HEK293T (cell line): ENCODE data around the gene LRP1B.
"Not testable (repeated sequence)": the region's sequence is repeated elsewhere in the genome, so short reads cannot be mapped to it uniquely, and the experiment has no call there.

Source experiments
- CTCF ChIA-PET: fragments of 350-600 bp; formaldehyde crosslinking; extraction: SDS; loops from one replicate; lab custom pipeline; 2021; ENCODE audit warnings: antibody characterized with exemption, inconsistent platforms; lab: Yijun Ruan, JAX
- POLR2A ChIA-PET: fragments of 350-600 bp; formaldehyde crosslinking; extraction: SDS; loops from one replicate; lab custom pipeline; 2020; ENCODE audit warnings: antibody characterized with exemption, inconsistent platforms; lab: Yijun Ruan, JAX
- DNase-seq: peaks from one replicate; pipeline ENCODE4 v3.0.0; 2012; ENCODE audit warnings: mixed read lengths; ENCODE audit errors: extremely low spot score
- ARNT ChIP-seq: fragments of 450-650 bp; IDR thresholded peaks from 2 replicates; pipeline ENCODE4 v1.6.1; 2017; ENCODE audit warnings: mild to moderate bottlenecking
- BHLHE40 ChIP-seq: fragments of 450-650 bp; IDR thresholded peaks from 2 replicates; pipeline ENCODE4 v1.6.1; 2016; ENCODE audit warnings: mild to moderate bottlenecking, moderate library complexity, borderline replicate concordance
- CTBP1 ChIP-seq: fragments of 450-650 bp; IDR thresholded peaks from 2 replicates; pipeline ENCODE4 v1.6.1; 2016; ENCODE audit warnings: borderline replicate concordance
- ELF4 ChIP-seq: fragments of 450-650 bp; IDR thresholded peaks from 2 replicates; pipeline ENCODE4 v1.6.1; 2017; ENCODE audit warnings: antibody characterized with exemption
- FOXA1 ChIP-seq: fragments of 450-650 bp; IDR thresholded peaks from 2 replicates; pipeline ENCODE4 v1.6.1; 2016; ENCODE audit warnings: mild to moderate bottlenecking
- FOXK2 ChIP-seq: fragments of 450-650 bp; IDR thresholded peaks from 2 replicates; pipeline ENCODE4 v1.6.1; 2016; ENCODE audit warnings: mild to moderate bottlenecking
- FOXM1 ChIP-seq: fragments of 450-650 bp; IDR thresholded peaks from 2 replicates; pipeline ENCODE4 v1.6.1; 2017; ENCODE audit warnings: mild to moderate bottlenecking, borderline replicate concordance
- HDGF ChIP-seq: fragments of 450-650 bp; IDR thresholded peaks from 2 replicates; pipeline ENCODE4 v1.6.1; 2017; ENCODE audit warnings: antibody characterized with exemption, borderline replicate concordance
- L3MBTL2 ChIP-seq: fragments of 450-650 bp; conservative IDR thresholded peaks from 2 replicates; pipeline ENCODE4 v1.6.1; 2016; ENCODE audit warnings: mild to moderate bottlenecking
- LEF1 ChIP-seq: fragments of 450-650 bp; IDR thresholded peaks from 2 replicates; pipeline ENCODE4 v1.6.1; 2017; ENCODE audit warnings: mild to moderate bottlenecking, borderline replicate concordance
- NFRKB ChIP-seq: fragments of 450-650 bp; IDR thresholded peaks from 2 replicates; pipeline ENCODE4 v1.6.1; 2016; ENCODE audit warnings: mild to moderate bottlenecking, moderate library complexity
- SP1 ChIP-seq: fragments of 450-650 bp; IDR thresholded peaks from 2 replicates; pipeline ENCODE4 v1.6.1; 2017
- SUZ12 ChIP-seq: fragments of 450-650 bp; IDR thresholded peaks from 2 replicates; pipeline ENCODE4 v1.6.1; 2016; ENCODE audit warnings: mild to moderate bottlenecking
- TARDBP ChIP-seq: fragments of 450-650 bp; IDR thresholded peaks from 2 replicates; pipeline ENCODE4 v1.6.1; 2016
- ZNF384 ChIP-seq: fragments of 450-650 bp; IDR thresholded peaks from 2 replicates; pipeline ENCODE4 v1.6.1; 2016
- TF ChIP-seq, protein P1 (sequence below): fragments of 450-650 bp; IDR thresholded peaks from 2 replicates; pipeline ENCODE4 v1.6.1; 2016

LRP1B gene

GRCh38 chr2:140650825-140651224, 1480.0 kb downstream of the LRP1B start:
- DNase-seq, result no peak
- POLR2A ChIA-PET, result no interaction called here
- CTCF ChIA-PET, result no interaction called here
- no peak for TF ChIP-seq BHLHE40
- TF ChIP-seq SP1, result no peak
- TF ChIP-seq CTBP1, result no peak
- no peak for TF ChIP-seq ARNT
- TF ChIP-seq ZNF384, result no peak
- TF ChIP-seq, protein P1, sequence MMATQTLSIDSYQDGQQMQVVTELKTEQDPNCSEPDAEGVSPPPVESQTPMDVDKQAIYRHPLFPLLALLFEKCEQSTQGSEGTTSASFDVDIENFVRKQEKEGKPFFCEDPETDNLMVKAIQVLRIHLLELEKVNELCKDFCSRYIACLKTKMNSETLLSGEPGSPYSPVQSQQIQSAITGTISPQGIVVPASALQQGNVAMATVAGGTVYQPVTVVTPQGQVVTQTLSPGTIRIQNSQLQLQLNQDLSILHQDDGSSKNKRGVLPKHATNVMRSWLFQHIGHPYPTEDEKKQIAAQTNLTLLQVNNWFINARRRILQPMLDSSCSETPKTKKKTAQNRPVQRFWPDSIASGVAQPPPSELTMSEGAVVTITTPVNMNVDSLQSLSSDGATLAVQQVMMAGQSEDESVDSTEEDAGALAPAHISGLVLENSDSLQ, result no peak
- TF ChIP-seq HDGF, result no peak
- no peak for TF ChIP-seq NFRKB
- TF ChIP-seq FOXM1, result no peak

DNA sequence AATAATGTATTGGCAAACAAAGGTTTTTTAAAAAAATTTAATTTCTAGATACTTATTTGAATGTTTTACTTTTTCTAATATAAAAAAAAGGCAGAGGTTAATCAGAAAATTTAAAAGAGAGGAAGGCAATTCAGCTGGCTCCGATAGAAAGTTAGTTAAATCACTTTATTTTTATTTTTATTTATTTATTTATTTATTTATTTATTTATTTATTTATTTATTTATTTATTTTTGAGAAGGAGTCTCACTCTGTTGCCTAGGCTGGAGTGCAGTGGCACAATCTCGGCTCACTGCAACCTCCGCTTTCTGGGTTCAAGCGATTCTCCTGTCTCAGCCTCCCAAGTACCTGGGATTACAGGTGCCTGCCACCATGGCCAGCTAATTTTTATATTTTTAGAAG, 1480.7 kb downstream of the LRP1B start:
- CTCF ChIA-PET, DNase-seq, POLR2A ChIA-PET: not testable (repeated sequence)

DNA sequence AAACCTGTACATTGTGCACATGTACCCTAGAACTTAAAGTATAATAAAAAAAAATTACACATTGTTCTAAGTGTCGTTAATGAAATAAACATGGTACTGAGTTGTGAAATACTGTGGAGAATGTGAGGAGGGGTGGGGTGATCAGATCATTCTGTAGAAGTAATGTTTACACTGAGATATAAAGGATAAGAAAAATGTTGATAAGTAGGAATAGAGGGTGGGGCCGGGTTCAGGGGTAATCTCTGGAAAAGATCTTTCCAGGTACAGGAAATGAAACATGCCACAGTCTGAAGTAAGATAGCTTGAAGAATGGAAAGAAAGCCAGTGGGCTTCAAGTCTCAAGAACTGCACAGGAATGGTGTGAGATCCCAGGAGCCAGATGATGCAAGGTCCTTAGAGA, 1482.4 kb downstream of the LRP1B start:
- TF ChIP-seq SUZ12, result no peak
- CTCF ChIA-PET, result interaction anchor here (0.6 kb wide), 1 partner anchor 10 kb away, joined by 3 read pairs; no protein-coding TSS in a partner anchor

DNA sequence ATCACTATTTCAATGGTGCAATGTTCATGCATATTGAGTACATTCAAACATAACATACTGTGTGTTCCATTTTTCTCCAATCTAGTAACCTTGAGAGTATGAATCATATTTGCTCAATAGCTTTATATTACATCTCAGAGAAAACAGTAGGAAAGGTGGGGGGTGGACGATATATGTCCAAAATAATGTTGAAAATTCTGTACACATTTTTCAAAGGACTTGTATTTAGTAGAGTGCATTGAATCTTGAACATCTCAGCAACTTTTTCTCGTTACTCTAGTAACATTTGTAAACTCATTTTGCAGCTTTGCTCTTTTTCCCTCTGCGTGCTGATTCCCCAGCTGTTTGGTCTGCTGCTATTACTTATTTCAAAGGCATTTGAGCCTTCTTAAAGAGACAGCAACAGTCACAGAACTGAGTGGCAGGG, 1487.0 kb downstream of the LRP1B start:
- POLR2A ChIA-PET, result no interaction called here
- TF ChIP-seq SUZ12 (no peak), ELF4 (no peak)
- DNase-seq, result no peak
- CTCF ChIA-PET, result no interaction called here

More for the DNA sequence above, 1482.4 kb downstream of the LRP1B start:
- POLR2A ChIA-PET, result no interaction called here
- no peak for DNase-seq

DNA sequence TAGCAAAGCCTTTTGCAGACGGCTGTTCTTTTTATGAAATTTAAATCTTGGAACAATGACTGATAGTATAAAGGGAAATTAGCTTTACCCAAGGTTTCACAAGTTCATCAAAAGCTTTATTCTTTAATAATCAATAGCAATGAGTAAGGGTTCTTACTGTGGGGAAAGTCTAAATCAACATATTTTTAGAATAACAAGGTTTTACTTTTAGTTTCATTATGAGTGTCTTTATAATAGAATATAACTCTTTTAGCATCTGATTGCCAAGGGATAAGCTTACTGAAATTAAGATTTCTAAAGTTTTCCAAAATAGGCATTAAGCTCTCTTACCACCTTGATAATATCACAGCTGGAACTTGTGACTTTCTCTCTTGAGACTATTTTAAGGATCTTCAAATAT, 1489.7 kb downstream of the LRP1B start:
- POLR2A ChIA-PET, result no interaction called here
- CTCF ChIA-PET, result no interaction called here
- TF ChIP-seq ZNF384, result no peak
- DNase-seq, result no peak

GRCh38 chr2:140639628-140640027, 1491.2 kb downstream of the LRP1B start:
- CTCF ChIA-PET, result no interaction called here
- POLR2A ChIA-PET, result no interaction called here
- TF ChIP-seq L3MBTL2, result no peak
- TF ChIP-seq FOXK2, result no peak
- no peak for TF ChIP-seq LEF1
- TF ChIP-seq HDGF, result no peak
- TF ChIP-seq ARNT, result no peak
- TF ChIP-seq BHLHE40, result no peak
- TF ChIP-seq SP1, result no peak
- no peak for TF ChIP-seq ELF4
- TF ChIP-seq, protein P1, result no peak
- TF ChIP-seq ZNF384, result no peak
- no peak for TF ChIP-seq CTBP1
- TF ChIP-seq NFRKB, result no peak
- TF ChIP-seq FOXM1, result no peak
- no peak for TF ChIP-seq TARDBP
- no peak for TF ChIP-seq SUZ12
- TF ChIP-seq FOXA1, result no peak
- DNase-seq, result no peak

GRCh38 chr2:140630557-140630956, 1500.3 kb downstream of the LRP1B start:
- ChIA-PET CTCF (no interaction called here), POLR2A (no interaction called here)
- DNase-seq, result no peak
- TF ChIP-seq BHLHE40, result no peak
- no peak for TF ChIP-seq ELF4
- no peak for TF ChIP-seq ZNF384
- TF ChIP-seq L3MBTL2, result no peak
- no peak for TF ChIP-seq NFRKB
- no peak for TF ChIP-seq FOXK2
- TF ChIP-seq FOXM1, result no peak
- TF ChIP-seq HDGF, result no peak
- TF ChIP-seq, protein P1, result no peak
- TF ChIP-seq FOXA1, result no peak
- TF ChIP-seq CTBP1, result no peak
- no peak for TF ChIP-seq SUZ12
- no peak for TF ChIP-seq ARNT
- no peak for TF ChIP-seq TARDBP
- no peak for TF ChIP-seq LEF1
- no peak for TF ChIP-seq SP1

- POLR2A ChIA-PET, result no interaction called here
- DNase-seq, result no peak
- TF ChIP-seq SUZ12 (no peak), ARNT (no peak), ELF4 (no peak), BHLHE40 (no peak), LEF1 (no peak), FOXA1 (no peak), CTBP1 (no peak), SP1 (no peak), FOXK2 (no peak), TARDBP (no peak), NFRKB (no peak), L3MBTL2 (no peak), ZNF384 (no peak), HDGF (no peak), FOXM1 (no peak)
- TF ChIP-seq, protein P1, result no peak
- CTCF ChIA-PET, result no interaction called here
These were observed 1502.9 kb downstream of the LRP1B start for GRCh38 chr2:140627885-140628284.
